Esophagus squamous epithelium (tissue), 5 donors: ENCODE results near the gene ZDHHC11B. TPM values are rescaled to one million over a fixed set of nuclear protein-coding genes. Genes with fewer than 3 reads are reported as not detected.
A peak's percentile ranks its signal among the peaks of the same experiment; 100 is the strongest.
"Not testable (repeated sequence)": the region's sequence is repeated elsewhere in the genome, so short reads cannot be mapped to it uniquely, and the experiment has no call there.

Experiments used
- DNase-seq: peaks from one replicate; lab custom pipeline; 2025; lab: John Stamatoyannopoulos, UW
- H3K27ac ChIP-seq, 4 donors: fragments of 200-600 bp; sonication (generic); one replicate each; pipeline ENCODE4 v1.5.1; 2016 to 2019; ENCODE audit warnings: mild to moderate bottlenecking in 1 of 4
- H3K27me3 ChIP-seq, 4 donors: fragments of 200-600 bp; sonication (generic); 1 replicate in 3 of 4; 2 replicates in 1 of 4; pipeline versions ENCODE4 v1.5.1 to v1.6.0; 2017 to 2021; ENCODE audit warnings: antibody characterized with exemption in 1 of 4
- H3K36me3 ChIP-seq, 3 donors: fragments of 200-600 bp; sonication (generic); one replicate each; pipeline ENCODE4 v1.5.1; 2016 to 2019
- H3K4me1 ChIP-seq, 3 donors: fragments of 200-600 bp; sonication (generic); one replicate each; pipeline ENCODE4 v1.5.1; 2017 to 2019
- H3K4me3 ChIP-seq, 4 donors: fragments of 200-600 bp; sonication (generic); 1 replicate in 3 of 4; 2 replicates in 1 of 4; pipeline ENCODE4 v1.5.1; 2016 to 2019; ENCODE audit warnings: mild to moderate bottlenecking in 2 of 4, moderate library complexity in 1 of 4
- H3K9me3 ChIP-seq, 3 donors: fragments of 200-600 bp; sonication (generic); one replicate each; pipeline ENCODE4 v1.5.1; 2016 to 2019
- POLR2A ChIP-seq, 4 donors: fragments of 450-650 bp; IDR thresholded peaks; one replicate each; pipeline ENCODE4 v1.6.1; 2017; ENCODE audit warnings: antibody characterized with exemption in 4 of 4, mild to moderate bottlenecking in 4 of 4, moderate library complexity in 3 of 4
- WGBS, 2 donors: methylation state at CpG; one replicate each; pipeline ENCODE4 v1.1.5; 2018; 5-methylcytosine and 5-hydroxymethylcytosine counted together
- intact Hi-C: fragments of 100-400 bp; cut with DNase I; formaldehyde crosslinking; loops from one replicate; pipeline ENCODE4 v1.15.0; 2022
- total RNA-seq, 4 donors: library from RNA; depleted of rRNA; stranded (reverse); fragments of >200 nt; gene quantifications; one replicate each; pipeline ENCODE4 v1.1.0, GENCODE V29; 2016
- TF ChIP-seq, protein P1 (sequence below), 6 experiments: fragments of 450-650 bp in 4 of 6; fragments of 200-600 bp in 2 of 6; sonication (generic) in 2 of 6; IDR thresholded peaks; one replicate each; pipeline ENCODE4 v1.5.1; 2016 to 2019; ENCODE audit warnings: antibody characterized with exemption in 6 of 6, mild to moderate bottlenecking in 4 of 6, moderate library complexity in 4 of 6
- donor health status: DM: yes; HTN: yes; CAD: no.

Gene ZDHHC11B
- total RNA-seq, 4 donors from 2014 or later: 0.44 to 4.6 (median 2.7) TPM

DNA sequence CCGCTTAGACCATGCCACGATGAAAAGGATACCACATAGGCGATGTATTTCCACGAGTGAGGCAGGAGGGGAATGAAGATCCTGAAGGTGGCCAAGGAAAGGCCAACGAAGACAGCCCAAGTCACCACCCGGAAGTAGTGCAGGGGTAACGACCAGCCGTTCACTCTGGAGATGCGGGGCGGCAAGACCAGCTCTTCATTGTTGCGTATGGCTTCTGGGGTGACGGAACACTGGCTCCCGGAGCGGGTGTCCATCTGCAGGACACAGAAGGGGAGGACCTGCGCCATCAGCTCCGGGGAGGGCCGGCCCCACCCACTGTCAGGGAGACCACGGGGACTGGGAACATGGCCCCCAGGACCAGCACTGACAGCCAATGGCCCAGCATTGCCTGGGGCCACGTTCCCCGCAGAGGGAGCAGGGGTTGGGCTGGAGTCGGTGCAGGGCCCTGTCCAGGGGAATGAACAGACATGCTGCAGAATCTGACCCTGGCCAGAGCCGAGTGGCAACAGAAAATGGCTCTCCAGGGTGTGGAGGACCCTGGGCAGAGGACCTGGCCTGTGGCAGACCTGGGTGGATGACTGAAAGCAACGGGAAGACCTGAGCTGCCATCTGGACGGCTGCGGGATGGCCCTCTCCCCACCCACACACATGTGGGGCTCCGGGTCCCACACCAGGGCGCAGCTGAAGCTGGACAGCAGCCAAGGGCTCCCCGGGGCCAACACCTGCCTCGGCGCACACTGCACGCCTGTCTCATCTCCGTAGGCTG, 17.7 kb downstream of the ZDHHC11B start:
- H3K36me3 ChIP-seq: peaks cover 0 to 18% (median 0%) of the 10 kb centered on the region in 3 donors
- H3K9me3 ChIP-seq: no peaks in the 10 kb centered on the region
- TF ChIP-seq POLR2A (IDR thresholded peaks at IDR 0.05): no peak
- TF ChIP-seq, protein P1, sequence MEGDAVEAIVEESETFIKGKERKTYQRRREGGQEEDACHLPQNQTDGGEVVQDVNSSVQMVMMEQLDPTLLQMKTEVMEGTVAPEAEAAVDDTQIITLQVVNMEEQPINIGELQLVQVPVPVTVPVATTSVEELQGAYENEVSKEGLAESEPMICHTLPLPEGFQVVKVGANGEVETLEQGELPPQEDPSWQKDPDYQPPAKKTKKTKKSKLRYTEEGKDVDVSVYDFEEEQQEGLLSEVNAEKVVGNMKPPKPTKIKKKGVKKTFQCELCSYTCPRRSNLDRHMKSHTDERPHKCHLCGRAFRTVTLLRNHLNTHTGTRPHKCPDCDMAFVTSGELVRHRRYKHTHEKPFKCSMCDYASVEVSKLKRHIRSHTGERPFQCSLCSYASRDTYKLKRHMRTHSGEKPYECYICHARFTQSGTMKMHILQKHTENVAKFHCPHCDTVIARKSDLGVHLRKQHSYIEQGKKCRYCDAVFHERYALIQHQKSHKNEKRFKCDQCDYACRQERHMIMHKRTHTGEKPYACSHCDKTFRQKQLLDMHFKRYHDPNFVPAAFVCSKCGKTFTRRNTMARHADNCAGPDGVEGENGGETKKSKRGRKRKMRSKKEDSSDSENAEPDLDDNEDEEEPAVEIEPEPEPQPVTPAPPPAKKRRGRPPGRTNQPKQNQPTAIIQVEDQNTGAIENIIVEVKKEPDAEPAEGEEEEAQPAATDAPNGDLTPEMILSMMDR (IDR thresholded peaks at IDR 0.05): no peak
- no peak for DNase-seq
- 84 to 88% methylated on average over 18 to 30 of the region's 32 CpGs for WGBS, 2 donors
- no peak overlapping the region for H3K4me3 ChIP-seq
- intact Hi-C loops: no loop called here
- H3K27me3 ChIP-seq: no peaks in the 10 kb centered on the region
- H3K4me1 ChIP-seq: peaks cover 0 to 15% (median 8%) of the 10 kb centered on the region in 3 donors
- no peak overlapping the region for H3K27ac ChIP-seq

DNA sequence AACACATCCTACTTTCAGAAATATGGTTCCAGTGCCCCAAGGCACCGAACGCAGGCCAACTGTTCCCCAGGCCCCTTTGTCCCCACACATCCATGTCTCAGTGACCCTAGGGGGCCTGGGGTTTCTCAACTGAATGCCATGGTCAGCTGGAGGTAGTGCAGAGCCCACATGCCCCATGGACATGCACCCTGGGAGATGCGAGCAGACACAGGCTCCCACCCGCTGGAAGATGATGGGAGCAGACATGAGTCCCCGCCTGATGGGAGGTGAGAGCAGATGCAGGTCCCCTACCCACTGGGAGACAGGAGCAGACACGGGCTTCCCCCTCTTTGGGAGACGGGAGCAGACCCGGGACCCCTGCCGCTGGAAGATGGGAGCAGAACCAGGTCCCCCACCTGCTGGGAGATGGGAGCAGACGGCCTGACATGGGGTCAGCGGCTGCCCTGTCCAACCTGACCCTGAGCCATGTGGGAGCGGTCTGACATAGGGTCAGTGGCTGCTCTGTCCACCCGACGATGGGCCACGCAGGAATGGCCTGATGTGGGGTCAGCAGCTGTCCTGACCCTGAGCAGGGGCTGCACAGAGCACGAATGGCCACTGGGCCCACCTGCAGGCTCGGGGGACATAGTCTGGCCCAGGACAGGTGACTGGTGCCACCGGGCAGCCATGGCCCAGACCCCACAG, 18.4 kb downstream of the ZDHHC11B start:
- 80 to 88% methylated on average over 10 to 14 of the region's 18 CpGs for WGBS, 2 donors
- peaks cover 0 to 18% (median 0%) of the 10 kb centered on the region in 3 donors for H3K36me3 ChIP-seq
- no peak for DNase-seq
- H3K4me1 ChIP-seq: peaks cover 0 to 20% (median 9%) of the 10 kb centered on the region in 3 donors
- H3K4me3 ChIP-seq: no peak overlapping the region
- intact Hi-C loops: no loop called here
- H3K27ac ChIP-seq: no peak overlapping the region
- H3K27me3 ChIP-seq: no peaks in the 10 kb centered on the region
- H3K9me3 ChIP-seq: no peaks in the 10 kb centered on the region
- peak in 1 of 4 donors; percentile 3 for TF ChIP-seq POLR2A (IDR thresholded peaks at IDR 0.05)
- TF ChIP-seq, protein P1 (IDR thresholded peaks at IDR 0.05): no peak

DNA sequence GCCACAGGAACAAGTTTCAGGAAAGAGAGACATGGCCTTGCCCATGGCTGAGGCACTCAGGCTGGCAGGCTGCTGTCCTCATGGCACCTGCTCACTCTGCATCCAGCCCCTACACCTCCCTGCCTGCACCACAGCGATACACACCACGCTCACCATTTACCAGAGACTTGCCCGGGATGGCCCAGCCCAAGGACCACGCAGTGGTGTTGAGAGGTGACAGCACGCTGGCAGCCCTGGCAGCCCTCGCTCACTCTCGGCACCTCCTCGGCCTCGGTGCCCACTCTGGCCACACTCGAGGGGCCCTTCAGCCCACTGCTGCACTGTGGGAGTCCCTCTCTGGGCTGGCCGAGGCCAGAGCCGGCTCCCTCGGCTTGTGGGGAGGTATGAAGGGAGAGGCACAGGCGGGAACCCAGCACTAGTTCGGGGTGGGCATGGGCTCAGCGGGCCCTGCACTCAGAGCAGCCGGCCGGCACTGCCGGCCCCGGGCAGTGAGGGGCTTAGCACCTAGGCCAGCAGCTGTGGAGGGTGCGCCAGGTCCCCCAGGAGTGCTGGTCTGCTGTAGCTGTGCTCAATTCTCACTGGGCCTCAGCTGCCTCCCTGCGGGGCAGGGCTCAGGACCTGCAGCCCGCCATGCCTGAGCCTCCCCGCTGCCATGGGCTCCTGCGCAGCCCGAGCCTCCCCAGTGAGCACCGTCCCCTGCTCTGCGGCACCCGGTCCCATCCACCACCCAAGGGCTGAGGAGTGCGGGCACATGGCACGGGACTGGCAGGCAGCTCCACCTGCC, 20.3 kb downstream of the ZDHHC11B start:
- Histone ChIP-seq H3K4me1 (peaks cover 8 to 29% (median 17%) of the 10 kb centered on the region in 3 donors), H3K4me3 (no peak overlapping the region), H3K27me3 (no peaks in the 10 kb centered on the region), H3K36me3 (peaks cover 0 to 18% (median 0%) of the 10 kb centered on the region in 3 donors), H3K27ac (no peak overlapping the region), H3K9me3 (no peaks in the 10 kb centered on the region)
- intact Hi-C loops: no loop called here
- no peak for DNase-seq
- TF ChIP-seq, protein P1 (IDR thresholded peaks at IDR 0.05): no peak
- TF ChIP-seq POLR2A (IDR thresholded peaks at IDR 0.05): no peak
- 96 to 100% methylated on average over 4 to 14 of the region's 31 CpGs for WGBS, 2 donors

DNA sequence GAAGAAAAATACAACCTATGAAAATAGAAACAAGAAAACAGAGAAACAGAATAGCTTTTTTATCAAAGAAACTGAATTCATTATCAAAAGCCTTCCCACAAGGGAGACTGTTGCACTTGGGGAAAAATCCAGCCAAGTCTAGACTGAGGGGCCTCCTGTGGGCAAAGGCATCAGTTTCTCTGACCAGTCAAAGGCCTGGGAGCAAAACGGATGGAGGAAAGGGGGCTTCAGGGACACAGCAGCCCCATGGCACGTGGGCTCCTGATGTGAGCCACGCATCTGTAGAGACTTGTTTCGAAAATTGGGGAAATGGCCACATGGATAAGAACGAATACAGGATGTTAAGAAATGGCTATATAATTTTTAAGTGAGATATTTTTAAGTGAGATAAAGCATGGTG, 21.1 kb downstream of the ZDHHC11B start:
- no peak for DNase-seq
- intact Hi-C loops: no loop called here

DNA sequence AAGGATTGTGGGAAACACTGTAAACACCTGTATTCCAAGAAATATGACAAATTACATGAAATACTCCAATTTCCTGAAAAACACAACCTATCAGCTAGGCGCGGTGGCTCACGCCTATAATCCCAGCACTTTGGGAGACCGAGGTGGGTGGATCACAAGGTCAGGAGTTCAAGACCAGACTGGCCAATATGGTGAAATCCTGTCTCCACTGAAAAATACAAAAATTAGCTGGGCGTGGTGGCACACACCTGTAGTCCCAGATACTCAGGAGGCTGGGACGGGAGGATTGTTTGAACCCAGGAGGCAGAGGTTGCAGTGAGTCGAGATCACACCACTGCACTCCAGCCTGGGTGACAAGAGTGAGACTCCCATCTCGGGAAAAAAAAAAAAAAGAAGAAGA, 21.5 kb downstream of the ZDHHC11B start:
- Histone ChIP-seq H3K27ac (peak overlapping the region in 3 of 4 donors; percentile 31 to 73 (median 51)), H3K4me1 (peaks cover 20 to 41% (median 29%) of the 10 kb centered on the region in 3 donors), H3K36me3 (peaks cover 0 to 18% (median 0%) of the 10 kb centered on the region in 3 donors)
- H3K9me3 ChIP-seq, intact Hi-C loops, H3K27me3 ChIP-seq, DNase-seq, H3K4me3 ChIP-seq: not testable (repeated sequence)
- WGBS, 2 donors: 53 to 60% methylated on average over 8 of the region's 8 CpGs

More for the DNA sequence above, 21.1 kb downstream of the ZDHHC11B start:
- peak overlapping the region in 2 of 4 donors; percentile 51 to 73 for H3K27ac ChIP-seq
- TF ChIP-seq, protein P1 (IDR thresholded peaks at IDR 0.05): no peak
- no peak for TF ChIP-seq POLR2A (IDR thresholded peaks at IDR 0.05)
- no peaks in the 10 kb centered on the region for H3K9me3 ChIP-seq
- H3K27me3 ChIP-seq: no peaks in the 10 kb centered on the region
- 67 to 87% methylated on average over 5 of the region's 5 CpGs for WGBS, 2 donors
- H3K36me3 ChIP-seq: peaks cover 0 to 18% (median 0%) of the 10 kb centered on the region in 3 donors
- H3K4me1 ChIP-seq: peaks cover 16 to 37% (median 25%) of the 10 kb centered on the region in 3 donors
- H3K4me3 ChIP-seq: no peak overlapping the region
